Spleen (tissue), 11 donors: Measurements from ENCODE around the gene EXOSC5. TPM values are rescaled to one million over a fixed set of nuclear protein-coding genes. Genes with fewer than 3 reads are reported as not detected.
"Not testable (repeated sequence)": the region's sequence is repeated elsewhere in the genome, so short reads cannot be mapped to it uniquely, and the experiment has no call there.

ENCODE experiments used
- DNase-seq: peaks from one replicate; pipeline ENCODE4 v3.0.0-alpha.2; 2020
- H3K27ac ChIP-seq, 8 donors: fragments of 200-600 bp; sonication (generic) in 7 of 8; 1 replicate in 4 of 8; 2 replicates in 4 of 8; pipeline versions ENCODE4 v1.5.0 to v1.8.0; 2016 to 2021; ENCODE audit warnings: inconsistent platforms in 4 of 8, mild to moderate bottlenecking in 4 of 8, moderate library complexity in 1 of 8
- H3K27me3 ChIP-seq, 7 donors: fragments of 200-600 bp; sonication (generic) in 6 of 7; replicated peaks in 1 of 7; 1 replicate in 4 of 7; 2 replicates in 3 of 7; pipeline versions ENCODE4 v1.5.0 to v1.8.0; 2016 to 2021; ENCODE audit warnings: inconsistent platforms in 3 of 7, mild to moderate bottlenecking in 1 of 7
- H3K36me3 ChIP-seq, 6 donors: fragments of 200-600 bp; sonication (generic) in 5 of 6; 1 replicate in 4 of 6; 2 replicates in 2 of 6; pipeline versions ENCODE4 v1.5.0 to v1.8.0; 2016 to 2021; ENCODE audit warnings: inconsistent platforms in 2 of 6
- H3K4me1 ChIP-seq, 6 donors: fragments of 200-600 bp; sonication (generic) in 5 of 6; 1 replicate in 3 of 6; 2 replicates in 3 of 6; pipeline versions ENCODE4 v1.5.0 to v1.8.0; 2016 to 2021; ENCODE audit warnings: inconsistent platforms in 3 of 6
- H3K4me3 ChIP-seq, 8 donors: fragments of 200-600 bp; sonication (generic) in 7 of 8; 1 replicate in 4 of 8; 2 replicates in 4 of 8; pipeline versions ENCODE4 v1.5.0 to v1.8.0; 2016 to 2021; ENCODE audit warnings: inconsistent platforms in 4 of 8, mild to moderate bottlenecking in 4 of 8, moderate library complexity in 2 of 8
- H3K9me3 ChIP-seq, 8 donors: fragments of 200-600 bp; sonication (generic) in 7 of 8; 1 replicate in 4 of 8; 2 replicates in 4 of 8; pipeline versions ENCODE4 v1.5.0 to v1.8.0; 2016 to 2021; ENCODE audit warnings: inconsistent platforms in 4 of 8
- CTCF ChIP-seq, 11 experiments: fragments of 200-600 bp in 7 of 11; fragments of 450-650 bp in 4 of 11; sonication (generic) in 4 of 11; IDR thresholded peaks in 8 of 11; conservative IDR thresholded peaks in 3 of 11; 1 replicate in 7 of 11; 2 replicates in 4 of 11; pipeline versions ENCODE4 v1.4.0 to v1.8.0; 2016 to 2021; ENCODE audit warnings: antibody characterized with exemption in 11 of 11, inconsistent platforms in 4 of 11, mild to moderate bottlenecking in 1 of 11
- POLR2A ChIP-seq, 3 donors: fragments of 450-650 bp; IDR thresholded peaks; one replicate each; pipeline ENCODE4 v1.5.1; 2017; ENCODE audit warnings: antibody characterized with exemption in 3 of 3, mild to moderate bottlenecking in 1 of 3
- POLR2AphosphoS5 ChIP-seq, 3 donors: sonication (generic); formaldehyde crosslinking; IDR thresholded peaks; one replicate each; pipeline ENCODE4 v1.5.1; 2017; ENCODE audit warnings: antibody characterized with exemption in 3 of 3
- WGBS, 5 donors: extraction: QIAGEN DNeasy Blood & Tissue Kit in 3 of 5; methylation state at CpG; one replicate each; pipeline versions ENCODE4 v1.1.5 to v1.1.7; 2013 to 2018; 5-methylcytosine and 5-hydroxymethylcytosine counted together
- intact Hi-C: fragments of 100-400 bp; cut with DNase I; formaldehyde crosslinking; loops from one replicate; pipeline ENCODE4 v1.15.0; 2023; ENCODE audit warnings: low total_unique reads
- polyA plus RNA-seq, 3 donors: library from polyadenylated mRNA; stranded (reverse); fragments of 200-250 nt; gene quantifications; one replicate each; pipeline ENCODE4 v1.2.1, GENCODE V29; 2013
- total RNA-seq, 7 donors: library from RNA; depleted of rRNA in 3 of 7; stranded (reverse); fragments of >200 nt in 3 of 7; fragmentation: NEBNext Ultra II Directional in 4 of 7; extraction: Animal tissue kit (Norgen Biotek cat#: 25700) in 4 of 7; gene quantifications; one replicate each; pipeline versions ENCODE4 v1.1.0 to v1.2.1, GENCODE V29; 2016 to 2021
- donor health status: healthy with polysubstance abuse.
- donor health status: DM: no; HTN: no; CAD: no; lungs with moderate emphysema.
- donor health status: DM: no; HTN: no; CAD: no.
- donor health status: Bipolar disorder and iron deficiency.
- donor health status: healthy.
- donor health status: DM: no; HTN: no; CAD: no.
- donor health status: DM: yes; HTN: yes; CAD: no.

The EXOSC5 gene
- total and polyA plus RNA-seq, 10 donors = 10.1 to 53.8 (median 16.8) TPM

DNA sequence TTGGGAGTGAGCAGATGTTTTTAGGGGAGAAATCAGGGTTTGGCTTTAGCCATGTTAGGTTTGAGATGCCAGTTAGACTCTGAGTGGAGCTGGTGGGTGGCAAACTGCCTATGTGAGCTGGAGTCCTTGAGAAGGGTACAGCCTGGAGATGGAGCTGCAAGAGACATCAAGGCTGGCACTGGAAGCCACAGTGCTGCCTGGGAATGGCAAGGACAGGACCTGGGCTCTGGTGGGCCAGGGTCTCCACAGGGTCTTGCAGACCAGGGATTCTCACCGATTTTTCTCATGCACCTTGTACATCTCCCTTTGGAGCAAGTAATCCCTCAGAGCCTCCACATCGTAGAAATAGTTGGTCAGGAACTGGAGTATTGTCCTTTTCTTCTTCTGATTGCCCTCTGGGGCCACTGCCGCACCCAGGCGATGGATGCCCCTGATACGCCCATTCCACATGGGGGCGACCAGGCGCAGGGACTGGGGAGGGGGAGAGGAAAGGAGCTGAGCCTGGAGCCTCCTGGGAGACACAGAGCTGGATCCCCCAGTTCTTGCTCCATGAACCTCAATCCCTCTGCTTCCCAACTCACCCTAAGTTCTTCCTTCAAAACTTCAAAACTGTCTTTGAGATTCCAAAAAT is 40.9 kb upstream of the EXOSC5 start:
- peaks cover 0 to 53% (median 21%) of the 10 kb centered on the region in 6 donors for H3K36me3 ChIP-seq
- intact Hi-C loops = no loop called here
- 90 to 98% (median 94%) methylated on average over 7 of the region's 7 CpGs for WGBS, 5 donors
- no peak for TF ChIP-seq POLR2A (IDR thresholded peaks at IDR 0.05)
- no peak for TF ChIP-seq POLR2AphosphoS5 (IDR thresholded peaks at IDR 0.05)
- no peak for TF ChIP-seq CTCF (IDR thresholded peaks at IDR 0.05 in 8 of 11, conservative IDR thresholded peaks at IDR 0.05 in 3 of 11)
- no peak overlapping the region for H3K4me3 ChIP-seq
- peaks cover 5 to 35% (median 20%) of the 10 kb centered on the region in 6 donors for H3K4me1 ChIP-seq
- H3K27ac ChIP-seq = no peak overlapping the region
- H3K9me3 ChIP-seq = no peaks in the 10 kb centered on the region
- H3K27me3 ChIP-seq = no peaks in the 10 kb centered on the region
- DNase-seq = no peak

GRCh38 chr19:41436674-41436951 is 39.5 kb upstream of the EXOSC5 start:
- no peaks in the 10 kb centered on the region for H3K9me3 ChIP-seq
- peaks cover 5 to 38% (median 20%) of the 10 kb centered on the region in 6 donors for H3K4me1 ChIP-seq
- no peak for DNase-seq
- no peaks in the 10 kb centered on the region for H3K27me3 ChIP-seq
- H3K4me3 ChIP-seq = no peak overlapping the region
- no peak for TF ChIP-seq CTCF (IDR thresholded peaks at IDR 0.05 in 8 of 11, conservative IDR thresholded peaks at IDR 0.05 in 3 of 11)
- H3K36me3 ChIP-seq = peaks cover 0 to 67% (median 31%) of the 10 kb centered on the region in 6 donors
- no peak overlapping the region for H3K27ac ChIP-seq
- intact Hi-C loops = no loop called here

DNA sequence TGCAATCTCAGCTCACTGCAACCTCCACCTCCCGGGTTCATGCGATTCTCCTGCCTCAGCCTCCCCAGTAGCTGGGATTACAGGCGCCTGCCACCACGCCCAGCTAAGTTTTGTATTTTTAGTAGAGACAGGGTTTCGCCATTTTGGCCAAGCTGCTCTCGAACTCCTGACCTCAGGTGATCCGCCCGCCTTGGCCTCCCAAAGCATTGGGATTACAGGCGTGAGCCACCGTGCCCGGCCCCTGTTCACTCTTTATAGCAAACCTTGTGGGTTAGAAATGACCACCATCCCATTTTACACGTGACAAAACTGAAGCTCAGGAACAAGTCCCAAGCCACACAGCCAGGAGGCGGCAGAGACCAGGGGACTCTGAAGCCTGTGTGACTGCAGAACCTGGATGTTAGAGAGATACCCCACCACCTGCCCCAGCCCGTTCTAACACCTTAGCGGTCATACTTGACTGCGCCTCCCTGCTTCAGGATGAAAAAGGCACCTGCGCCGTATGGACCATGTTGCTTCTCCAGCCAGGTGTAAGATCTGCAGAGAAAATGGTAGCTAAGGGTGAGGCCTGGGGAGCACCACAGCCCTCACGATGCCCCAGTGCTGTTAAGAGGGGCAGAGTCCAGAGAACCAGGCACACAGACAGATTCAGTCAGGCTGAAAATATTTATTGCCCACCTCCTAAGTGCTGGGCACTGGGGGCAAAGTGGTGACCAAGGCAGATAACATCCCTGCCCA is 38.9 kb upstream of the EXOSC5 start:
- Histone ChIP-seq H3K9me3 (no peaks in the 10 kb centered on the region), H3K4me3 (no peak overlapping the region), H3K27ac (no peak overlapping the region), H3K4me1 (peaks cover 5 to 44% (median 23%) of the 10 kb centered on the region in 6 donors), H3K27me3 (no peaks in the 10 kb centered on the region), H3K36me3 (peaks cover 0 to 72% (median 37%) of the 10 kb centered on the region in 6 donors)
- TF ChIP-seq POLR2A (IDR thresholded peaks at IDR 0.05) (no peak), CTCF (IDR thresholded peaks at IDR 0.05 in 8 of 11, conservative IDR thresholded peaks at IDR 0.05 in 3 of 11) (no peak), POLR2AphosphoS5 (IDR thresholded peaks at IDR 0.05) (no peak)
- intact Hi-C loops = no loop called here
- DNase-seq = peak; percentile 36
- WGBS, 5 donors = 94 to 98% (median 97%) methylated on average over 19 of the region's 19 CpGs

GRCh38 chr19:41435376-41435775 is 38.2 kb upstream of the EXOSC5 start:
- H3K36me3 ChIP-seq = peaks cover 0 to 79% (median 41%) of the 10 kb centered on the region in 6 donors
- H3K27ac ChIP-seq, H3K4me3 ChIP-seq, H3K9me3 ChIP-seq, H3K27me3 ChIP-seq, intact Hi-C loops: not testable (repeated sequence)
- 93 to 98% (median 98%) methylated on average over 11 of the region's 11 CpGs for WGBS, 5 donors
- peaks cover 5 to 45% (median 25%) of the 10 kb centered on the region in 6 donors for H3K4me1 ChIP-seq
- peak; percentile 24 for DNase-seq
